A673 (cell line): ENCODE results near the gene SCTR. TPM values are rescaled to one million over a fixed set of nuclear protein-coding genes. Genes with fewer than 3 reads are reported as not detected.

ENCODE experiments used
- BruUV-seq: library from RNA; stranded (reverse); fragments of 400-500 nt; replicated peaks from 2 replicates; lab custom pipeline; 2021; lab: Mats Ljungman, UMichigan
- CTCF ChIA-PET: fragments of 300-600 bp; sonication (Branson Sonifier 250); formaldehyde crosslinking; loops from one replicate; lab custom pipeline; 2022; ENCODE audit warnings: antibody characterized with exemption; lab: Charles Lee
- POLR2A ChIA-PET: fragments of 300-600 bp; sonication (Branson Sonifier 250); formaldehyde crosslinking; loops from one replicate; lab custom pipeline; 2022; ENCODE audit warnings: antibody characterized with exemption; ENCODE audit not compliant: low non-redundant PET; lab: Charles Lee
- DNase-seq: peaks from one replicate; pipeline ENCODE4 v3.0.0-alpha.2; 2015; ENCODE audit warnings: low spot score
- H3K27ac ChIP-seq: fragments of 200-600 bp; sonication (generic); 2 replicates; pipeline ENCODE4 v1.5.1; 2016; ENCODE audit warnings: mixed run types, low read depth, mild to moderate bottlenecking, mixed read lengths, antibody characterized with exemption, low read length; ENCODE audit not compliant: poor library complexity, severe bottlenecking
- H3K27me3 ChIP-seq: fragments of 200-600 bp; sonication (generic); replicated peaks from 2 replicates; pipeline ENCODE4 v1.6.1; 2017; ENCODE audit warnings: mixed run types, low read depth, mild to moderate bottlenecking, mixed read lengths, antibody characterized with exemption, low read length; ENCODE audit not compliant: insufficient read depth, poor library complexity
- H3K36me3 ChIP-seq: fragments of 200-600 bp; sonication (generic); 2 replicates; pipeline ENCODE4 v1.6.1; 2016; ENCODE audit warnings: mixed run types, mild to moderate bottlenecking, mixed read lengths, antibody characterized with exemption, low read length; ENCODE audit not compliant: insufficient read depth, poor library complexity, severe bottlenecking
- H3K4me1 ChIP-seq: fragments of 200-600 bp; sonication (generic); 2 replicates; pipeline ENCODE4 v1.6.1; 2017; ENCODE audit warnings: mixed run types, mild to moderate bottlenecking, mixed read lengths, antibody characterized with exemption, low read length; ENCODE audit not compliant: insufficient read depth, poor library complexity, severe bottlenecking
- H3K4me3 ChIP-seq: fragments of 200-600 bp; sonication (generic); 2 replicates; pipeline ENCODE4 v1.5.1; 2016; ENCODE audit warnings: low read depth, mixed run types, mild to moderate bottlenecking, mixed read lengths, low read length; ENCODE audit not compliant: poor library complexity, severe bottlenecking
- H3K9me3 ChIP-seq: fragments of 200-600 bp; sonication (generic); 2 replicates; pipeline ENCODE4 v1.6.1; 2016; ENCODE audit warnings: mixed run types, low read depth, mild to moderate bottlenecking, mixed read lengths, antibody characterized with exemption, low read length; ENCODE audit not compliant: poor library complexity, severe bottlenecking
- EZH2 ChIP-seq: fragments of 200-600 bp; sonication (generic); IDR thresholded peaks from 2 replicates; pipeline ENCODE4 v1.6.1; 2017; ENCODE audit warnings: borderline replicate concordance, low read depth, mild to moderate bottlenecking, mixed read lengths, antibody characterized with exemption, low read length; ENCODE audit not compliant: poor library complexity, severe bottlenecking
- intact Hi-C: fragments of 100-400 bp; cut with micrococcal nuclease; formaldehyde crosslinking; loops from one replicate; pipeline ENCODE4 v1.10.0; 2022; ENCODE audit not compliant: unreplicated experiment
- total RNA-seq: library from RNA; stranded (reverse); gene quantifications from 2 replicates; pipeline ENCODE4 v1.2.3, GENCODE V29; 2021
- TF ChIP-seq, protein P1 (sequence below): fragments of 300-800, 200-600 bp; sonication (generic); conservative IDR thresholded peaks from 2 replicates; pipeline ENCODE4 v1.5.1; 2017; ENCODE audit warnings: low read depth, mild to moderate bottlenecking, antibody characterized with exemption, low read length, moderate library complexity, mixed read lengths

SCTR gene
- total RNA-seq, 1 experiment from 2014 or later, result not detected

DNA sequence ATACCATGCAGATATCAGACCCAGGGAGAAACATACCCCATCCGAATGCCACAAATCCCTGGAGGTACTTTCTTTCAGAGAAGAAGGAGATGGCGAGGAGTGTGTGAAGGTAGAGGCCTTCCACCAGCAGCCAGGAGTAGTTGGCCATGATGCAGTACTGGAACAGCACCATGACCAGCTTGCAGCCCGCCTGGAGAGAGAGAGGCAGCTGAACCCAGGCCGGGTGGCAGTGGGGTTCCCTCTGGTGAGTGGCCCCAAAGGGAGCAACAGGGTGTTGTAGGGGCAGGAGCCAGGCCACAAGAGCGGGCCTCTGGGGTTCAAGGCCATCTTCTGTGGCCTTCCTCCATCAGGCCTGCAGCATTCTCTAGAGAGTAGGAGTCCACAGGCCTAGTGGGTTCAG is 62.5 kb downstream of the SCTR start:
- peaks cover 9% of the 10 kb centered on the region for H3K4me1 ChIP-seq
- intact Hi-C loops, result no loop called here
- H3K36me3 ChIP-seq, result no peaks in the 10 kb centered on the region
- ChIA-PET POLR2A (no interaction called here), CTCF (no interaction called here)
- no peaks in the 10 kb centered on the region for H3K9me3 ChIP-seq
- DNase-seq, result no peak
- no peaks in the 10 kb centered on the region for H3K27me3 ChIP-seq
- H3K4me3 ChIP-seq, result no peak overlapping the region
- no peak overlapping the region for H3K27ac ChIP-seq
- TF ChIP-seq, protein P1, sequence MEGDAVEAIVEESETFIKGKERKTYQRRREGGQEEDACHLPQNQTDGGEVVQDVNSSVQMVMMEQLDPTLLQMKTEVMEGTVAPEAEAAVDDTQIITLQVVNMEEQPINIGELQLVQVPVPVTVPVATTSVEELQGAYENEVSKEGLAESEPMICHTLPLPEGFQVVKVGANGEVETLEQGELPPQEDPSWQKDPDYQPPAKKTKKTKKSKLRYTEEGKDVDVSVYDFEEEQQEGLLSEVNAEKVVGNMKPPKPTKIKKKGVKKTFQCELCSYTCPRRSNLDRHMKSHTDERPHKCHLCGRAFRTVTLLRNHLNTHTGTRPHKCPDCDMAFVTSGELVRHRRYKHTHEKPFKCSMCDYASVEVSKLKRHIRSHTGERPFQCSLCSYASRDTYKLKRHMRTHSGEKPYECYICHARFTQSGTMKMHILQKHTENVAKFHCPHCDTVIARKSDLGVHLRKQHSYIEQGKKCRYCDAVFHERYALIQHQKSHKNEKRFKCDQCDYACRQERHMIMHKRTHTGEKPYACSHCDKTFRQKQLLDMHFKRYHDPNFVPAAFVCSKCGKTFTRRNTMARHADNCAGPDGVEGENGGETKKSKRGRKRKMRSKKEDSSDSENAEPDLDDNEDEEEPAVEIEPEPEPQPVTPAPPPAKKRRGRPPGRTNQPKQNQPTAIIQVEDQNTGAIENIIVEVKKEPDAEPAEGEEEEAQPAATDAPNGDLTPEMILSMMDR, result no peak
- TF ChIP-seq EZH2, result no peak
- no TSS peak for BruUV-seq

DNA sequence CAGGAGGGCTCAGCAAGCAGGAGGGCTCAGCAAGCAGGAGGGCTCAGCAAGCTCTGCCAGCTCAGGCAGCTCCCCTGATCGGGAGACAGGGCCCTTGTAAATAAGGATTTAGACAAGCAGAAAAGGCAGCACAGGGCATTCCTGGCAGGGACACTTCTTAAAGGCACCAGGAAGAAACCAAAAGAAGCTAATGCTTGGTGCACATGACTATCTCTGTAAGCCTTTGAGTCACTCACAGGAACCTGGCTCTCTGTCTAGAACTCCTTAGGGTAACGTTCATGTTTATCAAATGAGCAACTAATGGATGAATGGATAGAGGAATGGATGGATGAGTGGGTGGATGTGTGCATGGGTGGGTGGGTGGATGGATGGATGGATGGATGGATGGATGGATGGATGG is 64.2 kb downstream of the SCTR start:
- Histone ChIP-seq H3K27me3 (no peaks in the 10 kb centered on the region), H3K36me3 (no peaks in the 10 kb centered on the region), H3K4me1 (peaks cover 9% of the 10 kb centered on the region), H3K4me3 (no peak overlapping the region), H3K27ac (no peak overlapping the region), H3K9me3 (no peaks in the 10 kb centered on the region)
- CTCF ChIA-PET, result interaction anchor here (0.9 kb wide), 1 partner anchor 16 kb away, joined by 5 read pairs; no protein-coding TSS in a partner anchor
- TF ChIP-seq, protein P1, result no peak
- no peak for TF ChIP-seq EZH2
- no peak for DNase-seq
- BruUV-seq, result no TSS peak
- POLR2A ChIA-PET, result no interaction called here
- intact Hi-C loops, result no loop called here

DNA sequence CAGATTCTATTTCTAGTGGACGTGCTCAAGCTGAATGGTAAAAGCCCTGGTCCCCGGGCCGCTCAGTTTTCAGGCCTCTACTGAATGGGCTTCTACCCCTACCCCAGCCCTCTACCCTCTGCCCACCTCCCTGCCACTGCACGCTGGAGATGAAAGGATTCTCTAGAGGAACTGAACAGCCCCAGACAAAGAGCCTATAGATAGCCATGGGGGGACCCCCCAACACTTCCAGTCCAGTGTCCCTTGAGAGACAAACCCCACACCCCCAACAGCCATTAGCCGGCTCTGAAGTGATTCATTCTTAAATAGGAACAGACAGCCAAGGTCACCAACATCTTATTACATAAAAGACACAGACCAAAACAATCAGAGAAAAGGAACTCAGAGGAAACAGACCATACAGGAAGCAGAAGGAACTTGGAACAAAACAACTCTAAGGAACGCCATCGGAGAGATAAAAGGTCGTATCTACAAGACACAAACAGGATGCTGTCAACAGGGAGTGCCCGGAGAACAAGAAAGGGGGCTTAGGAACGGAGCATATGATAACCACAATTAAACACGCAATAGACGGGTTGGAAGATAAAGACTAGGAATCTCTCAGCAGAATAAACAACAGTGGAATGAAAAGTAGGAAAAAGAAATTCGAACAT is 69.1 kb downstream of the SCTR start:
- POLR2A ChIA-PET, result no interaction called here
- Histone ChIP-seq H3K4me1 (peaks cover 9% of the 10 kb centered on the region), H3K4me3 (no peak overlapping the region), H3K27me3 (no peaks in the 10 kb centered on the region), H3K27ac (no peak overlapping the region), H3K36me3 (no peaks in the 10 kb centered on the region), H3K9me3 (no peaks in the 10 kb centered on the region)
- no peak for DNase-seq
- no peak for TF ChIP-seq EZH2
- TF ChIP-seq, protein P1, result no peak
- CTCF ChIA-PET, result no interaction called here
- intact Hi-C loops, result no loop called here
- BruUV-seq, result no TSS peak
